Measurements from ENCODE around the gene PKN1. TPM values are rescaled to one million over a fixed set of nuclear protein-coding genes. Genes with fewer than 3 reads are reported as not detected.
A peak's percentile ranks its signal among the peaks of the same experiment; 100 is the strongest.
"Not testable (repeated sequence)": the region's sequence is repeated elsewhere in the genome, so short reads cannot be mapped to it uniquely, and the experiment has no call there.

PKN1 gene
- polyA plus RNA-seq, 1 donor = 83.6 TPM

GRCh38 chr19:14430712-14431111, 2.4 kb upstream of the PKN1 start:
- DNase-seq = no peak

GRCh38 chr19:14433554-14434501, 722 bp downstream of the PKN1 start:
- no peak for DNase-seq

GRCh38 chr19:14434543-14435319, 1.6 kb downstream of the PKN1 start:
- DNase-seq = no peak

GRCh38 chr19:14435320-14436050, 2.4 kb downstream of the PKN1 start:
- DNase-seq = no peak

- no peak for DNase-seq
These were observed 4.6 kb downstream of the PKN1 start for GRCh38 chr19:14437578-14438140.

- no peak for DNase-seq
These were observed 5.9 kb downstream of the PKN1 start for GRCh38 chr19:14439014-14439413.

- no peak for DNase-seq
These were observed 6.9 kb downstream of the PKN1 start for GRCh38 chr19:14440049-14440448.

GRCh38 chr19:14441041-14441938, 8.2 kb downstream of the PKN1 start:
- peak; percentile 51 for DNase-seq

GRCh38 chr19:14442891-14443631, 10.0 kb downstream of the PKN1 start:
- no peak for DNase-seq

- no peak for DNase-seq
These were observed 10.6 kb downstream of the PKN1 start for GRCh38 chr19:14443632-14444216.

- DNase-seq = no peak
These were observed 13.4 kb downstream of the PKN1 start for GRCh38 chr19:14446336-14447036.

GRCh38 chr19:14449321-14449720, 16.2 kb downstream of the PKN1 start:
- no peak for DNase-seq

- DNase-seq = no peak
These were observed 17.2 kb downstream of the PKN1 start for GRCh38 chr19:14450168-14450874.

- DNase-seq = no peak
These were observed 17.8 kb downstream of the PKN1 start for GRCh38 chr19:14450876-14451275.

GRCh38 chr19:14452303-14452702, 19.2 kb downstream of the PKN1 start:
- not testable (repeated sequence) for DNase-seq

GRCh38 chr19:14459703-14460102, 26.6 kb downstream of the PKN1 start:
- no peak for DNase-seq

- no peak for DNase-seq
These were observed 27.8 kb downstream of the PKN1 start for GRCh38 chr19:14460935-14461334.

GRCh38 chr19:14462401-14462800, 29.3 kb downstream of the PKN1 start:
- not testable (repeated sequence) for DNase-seq

- DNase-seq = no peak
These were observed 30.6 kb downstream of the PKN1 start for GRCh38 chr19:14463747-14464146.
